Measurements from ENCODE around the gene GOLGA3.
"Not testable (repeated sequence)": the region's sequence is repeated elsewhere in the genome, so short reads cannot be mapped to it uniquely, and the experiment has no call there.

The GOLGA3 gene

GRCh38 chr12:132818562-132818961 lies 10.1 kb downstream of the GOLGA3 start:
- no peak overlapping the region for H3K4me3 ChIP-seq (ENCODE audit: low read depth, low read length)
- TF ChIP-seq, protein P1, sequence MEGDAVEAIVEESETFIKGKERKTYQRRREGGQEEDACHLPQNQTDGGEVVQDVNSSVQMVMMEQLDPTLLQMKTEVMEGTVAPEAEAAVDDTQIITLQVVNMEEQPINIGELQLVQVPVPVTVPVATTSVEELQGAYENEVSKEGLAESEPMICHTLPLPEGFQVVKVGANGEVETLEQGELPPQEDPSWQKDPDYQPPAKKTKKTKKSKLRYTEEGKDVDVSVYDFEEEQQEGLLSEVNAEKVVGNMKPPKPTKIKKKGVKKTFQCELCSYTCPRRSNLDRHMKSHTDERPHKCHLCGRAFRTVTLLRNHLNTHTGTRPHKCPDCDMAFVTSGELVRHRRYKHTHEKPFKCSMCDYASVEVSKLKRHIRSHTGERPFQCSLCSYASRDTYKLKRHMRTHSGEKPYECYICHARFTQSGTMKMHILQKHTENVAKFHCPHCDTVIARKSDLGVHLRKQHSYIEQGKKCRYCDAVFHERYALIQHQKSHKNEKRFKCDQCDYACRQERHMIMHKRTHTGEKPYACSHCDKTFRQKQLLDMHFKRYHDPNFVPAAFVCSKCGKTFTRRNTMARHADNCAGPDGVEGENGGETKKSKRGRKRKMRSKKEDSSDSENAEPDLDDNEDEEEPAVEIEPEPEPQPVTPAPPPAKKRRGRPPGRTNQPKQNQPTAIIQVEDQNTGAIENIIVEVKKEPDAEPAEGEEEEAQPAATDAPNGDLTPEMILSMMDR (IDR thresholded peaks at IDR 0.05; ENCODE audit: low read depth, low read length) = no peak

GRCh38 chr12:132814232-132814631 lies 14.4 kb downstream of the GOLGA3 start:
- no peak overlapping the region for H3K4me3 ChIP-seq (ENCODE audit: low read depth, low read length)
- TF ChIP-seq, protein P1 (IDR thresholded peaks at IDR 0.05; ENCODE audit: low read depth, low read length) = no peak

DNA sequence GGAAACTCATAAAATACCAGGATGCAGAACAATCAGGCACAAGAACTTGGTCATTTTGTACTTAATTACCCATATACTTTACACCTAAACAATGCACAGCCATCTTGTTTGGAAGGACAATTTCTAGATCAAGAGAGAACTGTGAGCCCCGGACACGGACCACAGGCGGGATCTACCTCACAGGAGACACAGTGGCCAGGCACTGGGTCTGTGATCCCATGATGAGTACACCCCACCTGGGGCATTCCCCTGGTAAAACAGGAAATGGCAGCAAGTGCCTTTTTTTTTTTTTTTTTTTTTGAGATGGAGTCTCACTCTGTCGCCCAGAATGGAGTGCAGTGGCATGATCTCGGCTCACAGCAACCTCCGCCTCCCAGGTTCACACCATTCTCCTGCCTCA lies 15.2 kb downstream of the GOLGA3 start:
- H3K4me3 ChIP-seq (ENCODE audit: low read depth, low read length) = no peak overlapping the region
- TF ChIP-seq, protein P1 (IDR thresholded peaks at IDR 0.05; ENCODE audit: low read depth, low read length) = no peak

DNA sequence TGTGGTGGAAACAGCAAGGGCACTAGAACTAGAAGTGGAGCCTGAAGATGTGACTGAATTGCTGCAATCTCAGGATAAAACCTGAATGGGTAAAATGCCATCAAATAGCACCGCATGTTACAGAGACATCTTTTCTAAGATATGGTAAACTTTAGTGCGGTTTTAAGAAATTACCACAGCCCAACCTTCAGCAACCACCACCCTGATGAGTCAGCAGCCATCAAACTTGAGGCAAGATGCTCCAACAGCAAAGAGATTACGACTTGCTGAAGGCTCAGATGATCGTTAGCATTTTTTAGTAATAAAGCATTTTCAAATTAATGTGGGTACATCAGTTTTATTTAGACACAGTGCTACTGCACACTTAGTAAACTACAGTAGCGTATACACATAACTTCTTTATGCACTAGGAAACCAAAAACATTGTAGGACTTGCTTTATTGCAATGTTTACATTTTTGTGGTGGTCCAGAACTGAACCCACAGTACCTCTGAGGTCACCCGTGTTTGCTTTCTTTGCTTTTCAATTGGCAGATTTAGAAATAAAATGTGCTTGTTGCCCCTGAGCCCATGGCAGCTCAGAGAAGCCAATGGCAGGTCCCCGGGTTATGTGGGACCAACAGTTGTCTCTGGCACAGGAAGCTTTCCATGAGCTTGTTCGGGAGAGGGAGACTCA lies 15.9 kb downstream of the GOLGA3 start:
- no peak overlapping the region for H3K4me3 ChIP-seq (ENCODE audit: low read depth, low read length)
- TF ChIP-seq, protein P1 (IDR thresholded peaks at IDR 0.05; ENCODE audit: low read depth, low read length) = no peak

- H3K4me3 ChIP-seq (ENCODE audit: low read depth, low read length) = not testable (repeated sequence)
- TF ChIP-seq, protein P1 (IDR thresholded peaks at IDR 0.05; ENCODE audit: low read depth, low read length) = peak; percentile 8; the same call in 1 of the 2 replicates
These were observed 19.3 kb downstream of the GOLGA3 start for GRCh38 chr12:132809391-132809790.

GRCh38 chr12:132807295-132808092 lies 21.2 kb downstream of the GOLGA3 start:
- no peak overlapping the region for H3K4me3 ChIP-seq (ENCODE audit: low read depth, low read length)
- TF ChIP-seq, protein P1 (IDR thresholded peaks at IDR 0.05; ENCODE audit: low read depth, low read length) = no peak

GRCh38 chr12:132806857-132807256 lies 21.8 kb downstream of the GOLGA3 start:
- H3K4me3 ChIP-seq (ENCODE audit: low read depth, low read length) = no peak overlapping the region
- TF ChIP-seq, protein P1 (IDR thresholded peaks at IDR 0.05; ENCODE audit: low read depth, low read length) = no peak
